Astrocyte (in vitro differentiated cells and primary cell): ENCODE measurements around the gene FAM53A. TPM values are rescaled to one million over a fixed set of nuclear protein-coding genes. Genes with fewer than 3 reads are reported as not detected.

Source experiments
- DNase-seq: peaks from one replicate; pipeline ENCODE4 v3.0.0-alpha.2; 2010; ENCODE audit warnings: low read depth
- FAIRE-seq: peaks from 2 replicates; lab custom pipeline; 2011; peaks lifted over from hg19 to GRCh38; lab: Jason Lieb, UNC
- H2AFZ ChIP-seq: 2 replicates; pipeline ENCODE4 v1.6.0; 2012; ENCODE audit warnings: low read depth, low read length, inconsistent platforms
- H3K27ac ChIP-seq: 2 replicates; pipeline ENCODE4 v1.5.1; 2011; ENCODE audit warnings: low read depth, low read length, inconsistent platforms
- H3K27me3 ChIP-seq: 2 replicates; pipeline ENCODE4 v1.6.0; 2011; ENCODE audit warnings: low read length, inconsistent platforms; ENCODE audit not compliant: insufficient read depth
- H3K36me3 ChIP-seq: 2 replicates; pipeline ENCODE4 v1.5.1; 2011; ENCODE audit warnings: low read length, inconsistent platforms; ENCODE audit not compliant: insufficient read depth
- H3K4me1 ChIP-seq: 2 replicates; pipeline ENCODE4 v1.5.1; 2011; ENCODE audit warnings: low read length, inconsistent platforms; ENCODE audit not compliant: insufficient read depth
- H3K4me2 ChIP-seq: 2 replicates; pipeline ENCODE4 v1.6.0; 2012; ENCODE audit warnings: low read length, inconsistent platforms
- H3K4me3 ChIP-seq: 2 replicates; pipeline ENCODE4 v1.5.1; 2011; ENCODE audit warnings: low read depth, mild to moderate bottlenecking, low read length, inconsistent platforms; ENCODE audit not compliant: insufficient read depth
- H3K79me2 ChIP-seq: 2 replicates; pipeline ENCODE4 v1.6.0; 2012; ENCODE audit warnings: mild to moderate bottlenecking, low read length, inconsistent platforms; ENCODE audit not compliant: insufficient read depth
- H3K9ac ChIP-seq: 2 replicates; pipeline ENCODE4 v1.6.0; 2012; ENCODE audit warnings: mild to moderate bottlenecking, low read length, inconsistent platforms
- H3K9me3 ChIP-seq: 2 replicates; pipeline ENCODE4 v1.5.1; 2012; ENCODE audit warnings: low read depth, mild to moderate bottlenecking, low read length, inconsistent platforms; ENCODE audit not compliant: insufficient read depth
- H4K20me1 ChIP-seq: 2 replicates; pipeline ENCODE4 v1.6.0; 2012; ENCODE audit warnings: low read length, inconsistent platforms; ENCODE audit not compliant: insufficient read depth
- H3K27ac Mint-ChIP-seq: one replicate; pipeline ENCODE4 v1.8.0; 2021; ENCODE audit warnings: mild to moderate bottlenecking, mixed read lengths; ENCODE audit not compliant: unreplicated experiment
- H3K27me3 Mint-ChIP-seq: one replicate; pipeline ENCODE4 v1.8.0; 2021; ENCODE audit warnings: low read depth, mixed read lengths; ENCODE audit not compliant: unreplicated experiment
- H3K36me3 Mint-ChIP-seq: one replicate; pipeline ENCODE4 v1.8.0; 2021; ENCODE audit warnings: low read depth, mixed read lengths; ENCODE audit not compliant: unreplicated experiment
- H3K4me1 Mint-ChIP-seq: one replicate; pipeline ENCODE4 v1.8.0; 2021; ENCODE audit warnings: low read depth, mixed read lengths; ENCODE audit not compliant: unreplicated experiment
- H3K4me3 Mint-ChIP-seq: one replicate; pipeline ENCODE4 v1.8.0; 2021; ENCODE audit warnings: mild to moderate bottlenecking, moderate library complexity, mixed read lengths; ENCODE audit not compliant: unreplicated experiment
- H3K9me3 Mint-ChIP-seq: one replicate; pipeline ENCODE4 v1.8.0; 2021; ENCODE audit warnings: mild to moderate bottlenecking, mixed read lengths; ENCODE audit not compliant: unreplicated experiment
- CTCF ChIP-seq: IDR thresholded peaks from 2 replicates; pipeline ENCODE4 v1.5.1; 2011; ENCODE audit warnings: low read depth, mild to moderate bottlenecking, inconsistent platforms, low read length, moderate library complexity; ENCODE audit not compliant: insufficient read depth
- EZH2 ChIP-seq: IDR thresholded peaks from 2 replicates; pipeline ENCODE4 v1.6.1; 2012; ENCODE audit warnings: mild to moderate bottlenecking, low read length, inconsistent platforms; ENCODE audit not compliant: insufficient read depth
- total RNA-seq: library from RNA; stranded (reverse); gene quantifications from 2 replicates; pipeline ENCODE4 v1.2.1, GENCODE V29; 2021

FAM53A gene
- total RNA-seq, 1 donor from 2014 or later, result 2.1 TPM

GRCh38 chr4:1590244-1590643, 93.9 kb downstream of the FAM53A start:
- Histone ChIP-seq H3K4me3 (no peak overlapping the region), H3K4me2 (no peak overlapping the region), H4K20me1 (no peaks in the 10 kb centered on the region), H3K79me2 (no peaks in the 10 kb centered on the region), H3K9me3 (peaks cover 9% of the 10 kb centered on the region), H3K27me3 (no peaks in the 10 kb centered on the region), H3K36me3 (no peaks in the 10 kb centered on the region), H2AFZ (no peak overlapping the region), H3K4me1 (no peaks in the 10 kb centered on the region), H3K27ac (no peak overlapping the region), H3K9ac (no peak overlapping the region)
- peaks cover 16% of the 10 kb centered on the region for H3K9me3 Mint-ChIP-seq
- no peak overlapping the region for H3K27ac Mint-ChIP-seq
- H3K36me3 Mint-ChIP-seq, result no peaks in the 10 kb centered on the region
- FAIRE-seq (no peak), DNase-seq (peak; percentile 35)
- peaks cover 12% of the 10 kb centered on the region for H3K27me3 Mint-ChIP-seq
- no peak overlapping the region for H3K4me3 Mint-ChIP-seq
- TF ChIP-seq EZH2 (no peak), CTCF (no peak)
- peaks cover 5% of the 10 kb centered on the region for H3K4me1 Mint-ChIP-seq

Other genes starting within 250 kb of the FAM53A start
- 44.5 and 45.1 TPM in 2 replicates for gene SLBP, start 28.0 kb upstream of the FAM53A start, total RNA-seq
- gene TMEM129, start 37.0 kb upstream of the FAM53A start, total RNA-seq, result 26.8 and 29.3 TPM in 2 replicates
- 10.2 and 15.0 TPM in 2 replicates for gene TACC3, start 37.2 kb upstream of the FAM53A start, total RNA-seq
- 3.6 and 3.9 TPM in 2 replicates for gene FGFR3, start 109.0 kb upstream of the FAM53A start, total RNA-seq
- 53.1 and 60.3 TPM in 2 replicates for gene LETM1, start 171.8 kb upstream of the FAM53A start, total RNA-seq
- gene NSD2, start 187.1 kb upstream of the FAM53A start, total RNA-seq, result 19.2 and 31.3 TPM in 2 replicates